Effector memory CD4-positive, alpha-beta T cell (primary cell): Measurements from ENCODE around the gene MAP4K4.
A peak's percentile ranks its signal among the peaks of the same experiment; 100 is the strongest.

Experiments used
- DNase-seq, 3 donors: peaks; one replicate each; pipeline ENCODE4 v3.0.0-alpha.2; 2020
- H3K27ac ChIP-seq: 2 replicates; pipeline ENCODE4 v1.7.0; 2013; ENCODE audit warnings: mild to moderate bottlenecking, low read length, moderate library complexity; ENCODE audit not compliant: insufficient read depth, poor library complexity, severe bottlenecking
- H3K27me3 ChIP-seq: replicated peaks from 2 replicates; pipeline ENCODE4 v1.7.0; 2013; ENCODE audit warnings: mild to moderate bottlenecking, low read length; ENCODE audit not compliant: insufficient read depth, control insufficient read depth, poor library complexity, severe bottlenecking
- H3K36me3 ChIP-seq: 2 replicates; pipeline ENCODE4 v1.7.0; 2013; ENCODE audit warnings: mild to moderate bottlenecking, low read length, moderate library complexity; ENCODE audit not compliant: control insufficient read depth, insufficient read depth
- H3K4me1 ChIP-seq: 2 replicates; pipeline ENCODE4 v1.7.0; 2013; ENCODE audit warnings: low read length, mild to moderate bottlenecking; ENCODE audit not compliant: control insufficient read depth, insufficient read depth, poor library complexity, severe bottlenecking
- H3K4me3 ChIP-seq: 2 replicates; pipeline ENCODE4 v1.7.0; 2013; ENCODE audit warnings: low read length, low read depth, mild to moderate bottlenecking; ENCODE audit not compliant: insufficient read depth, poor library complexity, severe bottlenecking
- H3K9me3 ChIP-seq: 2 replicates; pipeline ENCODE4 v1.7.0; 2013; ENCODE audit warnings: mild to moderate bottlenecking, low read length, moderate library complexity; ENCODE audit not compliant: control insufficient read depth

Gene MAP4K4

GRCh38 chr2:101704816-101705578 lies 7.5 kb downstream of the MAP4K4 start:
- no peak for DNase-seq
- H3K36me3 ChIP-seq = no peaks in the 10 kb centered on the region
- H3K27me3 ChIP-seq = no peaks in the 10 kb centered on the region
- peak overlapping the region; percentile 42 for H3K27ac ChIP-seq
- no peaks in the 10 kb centered on the region for H3K9me3 ChIP-seq
- H3K4me1 ChIP-seq = peaks cover 37% of the 10 kb centered on the region
- H3K4me3 ChIP-seq = no peak overlapping the region

- Histone ChIP-seq H3K36me3 (no peaks in the 10 kb centered on the region), H3K4me1 (peaks cover 43% of the 10 kb centered on the region), H3K9me3 (no peaks in the 10 kb centered on the region), H3K4me3 (no peak overlapping the region), H3K27me3 (no peaks in the 10 kb centered on the region), H3K27ac (peak overlapping the region; percentile 42)
- no peak for DNase-seq
Observed at GRCh38 chr2:101706121-101706818, 8.8 kb downstream of the MAP4K4 start.

GRCh38 chr2:101706819-101707177 lies 9.3 kb downstream of the MAP4K4 start:
- Histone ChIP-seq H3K4me1 (peaks cover 48% of the 10 kb centered on the region), H3K36me3 (no peaks in the 10 kb centered on the region), H3K9me3 (no peaks in the 10 kb centered on the region), H3K27me3 (no peaks in the 10 kb centered on the region), H3K27ac (peak overlapping the region; percentile 50), H3K4me3 (no peak overlapping the region)
- no peak for DNase-seq

GRCh38 chr2:101710036-101710435 lies 12.5 kb downstream of the MAP4K4 start:
- Histone ChIP-seq H3K27ac (peak overlapping the region; percentile 23), H3K27me3 (no peaks in the 10 kb centered on the region), H3K4me3 (no peak overlapping the region), H3K36me3 (no peaks in the 10 kb centered on the region), H3K9me3 (no peaks in the 10 kb centered on the region), H3K4me1 (peaks cover 46% of the 10 kb centered on the region)
- no peak for DNase-seq

- Histone ChIP-seq H3K4me1 (peaks cover 46% of the 10 kb centered on the region), H3K36me3 (no peaks in the 10 kb centered on the region), H3K4me3 (no peak overlapping the region), H3K27ac (peak overlapping the region; percentile 29), H3K9me3 (no peaks in the 10 kb centered on the region), H3K27me3 (no peaks in the 10 kb centered on the region)
- no peak for DNase-seq
Observed at GRCh38 chr2:101710471-101711318, 13.2 kb downstream of the MAP4K4 start.

GRCh38 chr2:101714118-101714517 lies 16.6 kb downstream of the MAP4K4 start:
- no peaks in the 10 kb centered on the region for H3K27me3 ChIP-seq
- H3K27ac ChIP-seq = no peak overlapping the region
- peaks cover 56% of the 10 kb centered on the region for H3K4me1 ChIP-seq
- DNase-seq = no peak
- H3K4me3 ChIP-seq = no peak overlapping the region
- H3K9me3 ChIP-seq = no peaks in the 10 kb centered on the region
- no peaks in the 10 kb centered on the region for H3K36me3 ChIP-seq

GRCh38 chr2:101717071-101717845 lies 19.8 kb downstream of the MAP4K4 start:
- Histone ChIP-seq H3K27me3 (no peaks in the 10 kb centered on the region), H3K4me3 (peak overlapping the region; percentile 29), H3K27ac (peak overlapping the region; percentile 59), H3K4me1 (peaks cover 44% of the 10 kb centered on the region), H3K9me3 (no peaks in the 10 kb centered on the region), H3K36me3 (no peaks in the 10 kb centered on the region)
- peak in 2 of 3 donors; percentile 22 to 44 for DNase-seq

GRCh38 chr2:101718479-101718878 lies 21.0 kb downstream of the MAP4K4 start:
- no peaks in the 10 kb centered on the region for H3K9me3 ChIP-seq
- H3K4me1 ChIP-seq = peaks cover 36% of the 10 kb centered on the region
- peak overlapping the region; percentile 54 for H3K27ac ChIP-seq
- no peak overlapping the region for H3K4me3 ChIP-seq
- no peaks in the 10 kb centered on the region for H3K27me3 ChIP-seq
- DNase-seq = no peak
- no peaks in the 10 kb centered on the region for H3K36me3 ChIP-seq

GRCh38 chr2:101718993-101719571 lies 21.6 kb downstream of the MAP4K4 start:
- no peak overlapping the region for H3K4me3 ChIP-seq
- peaks cover 42% of the 10 kb centered on the region for H3K4me1 ChIP-seq
- H3K27me3 ChIP-seq = no peaks in the 10 kb centered on the region
- peak overlapping the region; percentile 54 for H3K27ac ChIP-seq
- no peak for DNase-seq
- no peaks in the 10 kb centered on the region for H3K36me3 ChIP-seq
- no peaks in the 10 kb centered on the region for H3K9me3 ChIP-seq
